ENCODE results near the gene MYO3B. TPM values are rescaled to one million over a fixed set of nuclear protein-coding genes. Genes with fewer than 3 reads are reported as not detected.

The MYO3B gene
- total RNA-seq, 3 donors from 2014 or later (not counting 1 experiment from before 2014, with no cell fraction given): 0.68 to 0.88 (median 0.75) TPM

DNA sequence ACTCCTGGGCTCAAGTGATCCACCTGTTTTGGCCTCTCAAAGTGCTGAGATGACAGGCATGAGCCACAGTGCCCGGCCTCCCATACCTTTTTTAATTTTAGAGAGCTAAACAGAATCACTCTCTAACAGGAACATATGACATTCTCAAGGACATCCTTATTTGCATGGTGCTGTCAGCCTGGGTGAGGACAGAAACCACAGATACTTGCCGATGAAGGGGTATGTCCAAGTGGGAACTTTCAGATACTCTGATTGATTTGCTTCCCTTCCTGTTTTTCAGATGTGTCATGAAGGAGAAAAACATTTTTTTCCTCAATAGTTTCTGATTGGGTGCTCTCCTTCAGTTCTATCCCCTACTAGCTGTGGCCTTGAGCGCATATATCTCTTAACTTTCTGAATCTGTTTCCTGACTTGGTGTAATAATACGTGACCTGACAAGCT is 49.6 kb downstream of the MYO3B start:
- no peaks in the 10 kb centered on the region for H3K36me3 Mint-ChIP-seq
- no peaks in the 10 kb centered on the region for H3K9me3 ChIP-seq (ENCODE audit: control insufficient read depth, insufficient read depth, low read length)
- intact Hi-C loops (cut with micrococcal nuclease): no loop called here
- H3K27ac ChIP-seq (ENCODE audit: low read length): no peak overlapping the region
- no peak overlapping the region for H3K27ac Mint-ChIP-seq
- ATAC-seq (no peak), DNase-seq (no peak)
- no peak for TF ChIP-seq CTCF (IDR thresholded peaks at IDR 0.05)
- H3K27me3 Mint-ChIP-seq (ENCODE audit: low read depth in 2 of 2): no peaks in the 10 kb centered on the region
- H3K4me3 Mint-ChIP-seq: no peak overlapping the region
- H3K36me3 ChIP-seq (ENCODE audit: control insufficient read depth, insufficient read depth, low read length): no peaks in the 10 kb centered on the region
- no peaks in the 10 kb centered on the region for H3K9me3 Mint-ChIP-seq
- H3K4me1 Mint-ChIP-seq: peaks cover 0 to 5% of the 10 kb centered on the region in 2 donors
- H3K27me3 ChIP-seq (ENCODE audit: control insufficient read depth, insufficient read depth, low read length): no peaks in the 10 kb centered on the region
- WGBS (ENCODE audit: insufficient coverage): 53% methylated on average over 4 of the region's 4 CpGs
- no peak overlapping the region for H3K4me3 ChIP-seq (ENCODE audit: low read length)
- no peaks in the 10 kb centered on the region for H3K4me1 ChIP-seq (ENCODE audit: control insufficient read depth, insufficient read depth, low read length)

GRCh38 chr2:170227951-170228350 is 50.0 kb downstream of the MYO3B start:
- 67% methylated on average over 4 of the region's 4 CpGs for WGBS (ENCODE audit: insufficient coverage)
- no peaks in the 10 kb centered on the region for H3K4me1 ChIP-seq (ENCODE audit: control insufficient read depth, insufficient read depth, low read length)
- no peaks in the 10 kb centered on the region for H3K36me3 ChIP-seq (ENCODE audit: control insufficient read depth, insufficient read depth, low read length)
- Mint-ChIP-seq H3K4me1 (peaks cover 0 to 3% of the 10 kb centered on the region in 2 donors), H3K27me3 (ENCODE audit: low read depth in 2 of 2) (no peaks in the 10 kb centered on the region), H3K9me3 (no peaks in the 10 kb centered on the region), H3K4me3 (no peak overlapping the region), H3K36me3 (no peaks in the 10 kb centered on the region), H3K27ac (no peak overlapping the region)
- no peaks in the 10 kb centered on the region for H3K9me3 ChIP-seq (ENCODE audit: control insufficient read depth, insufficient read depth, low read length)
- H3K27me3 ChIP-seq (ENCODE audit: control insufficient read depth, insufficient read depth, low read length): no peaks in the 10 kb centered on the region
- intact Hi-C loops (cut with micrococcal nuclease): no loop called here
- ATAC-seq: no peak
- TF ChIP-seq CTCF (IDR thresholded peaks at IDR 0.05): no peak
- DNase-seq: no peak
- no peak overlapping the region for H3K27ac ChIP-seq (ENCODE audit: low read length)
- no peak overlapping the region for H3K4me3 ChIP-seq (ENCODE audit: low read length)

DNA sequence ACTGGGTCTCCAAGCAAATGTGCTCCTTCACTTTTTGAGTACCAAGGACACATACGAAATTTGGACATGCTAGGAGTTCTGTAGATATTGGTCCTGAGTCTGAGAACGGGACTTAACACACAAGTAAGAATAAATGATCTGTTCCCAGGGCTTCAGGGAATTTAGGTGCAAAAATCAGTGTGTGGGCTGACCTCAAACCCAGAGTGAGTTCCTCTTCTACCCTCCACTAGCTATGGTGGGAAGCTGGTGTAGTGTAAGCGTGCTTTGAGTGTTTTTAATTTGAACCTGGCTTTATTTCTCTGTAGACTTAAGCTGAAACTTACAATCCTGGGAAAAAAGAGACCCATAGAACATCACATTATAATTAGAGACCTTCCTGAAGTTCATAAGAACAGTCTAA is 50.5 kb downstream of the MYO3B start:
- Histone ChIP-seq H3K4me3 (ENCODE audit: low read length) (no peak overlapping the region), H3K27ac (ENCODE audit: low read length) (no peak overlapping the region), H3K9me3 (ENCODE audit: control insufficient read depth, insufficient read depth, low read length) (no peaks in the 10 kb centered on the region), H3K27me3 (ENCODE audit: control insufficient read depth, insufficient read depth, low read length) (no peaks in the 10 kb centered on the region), H3K36me3 (ENCODE audit: control insufficient read depth, insufficient read depth, low read length) (no peaks in the 10 kb centered on the region), H3K4me1 (ENCODE audit: control insufficient read depth, insufficient read depth, low read length) (no peaks in the 10 kb centered on the region)
- ATAC-seq (no peak), DNase-seq (no peak)
- 86% methylated on average over 2 of the region's 3 CpGs for WGBS (ENCODE audit: insufficient coverage)
- no peaks in the 10 kb centered on the region for H3K4me1 Mint-ChIP-seq
- no peak overlapping the region for H3K4me3 Mint-ChIP-seq
- H3K36me3 Mint-ChIP-seq: no peaks in the 10 kb centered on the region
- H3K27me3 Mint-ChIP-seq (ENCODE audit: low read depth in 2 of 2): no peaks in the 10 kb centered on the region
- no peak for TF ChIP-seq CTCF (IDR thresholded peaks at IDR 0.05)
- H3K27ac Mint-ChIP-seq: no peak overlapping the region
- intact Hi-C loops (cut with micrococcal nuclease): no loop called here
- no peaks in the 10 kb centered on the region for H3K9me3 Mint-ChIP-seq

- Mint-ChIP-seq H3K9me3 (no peaks in the 10 kb centered on the region), H3K4me1 (no peaks in the 10 kb centered on the region), H3K27ac (no peak overlapping the region), H3K36me3 (no peaks in the 10 kb centered on the region), H3K27me3 (ENCODE audit: low read depth in 2 of 2) (no peaks in the 10 kb centered on the region), H3K4me3 (no peak overlapping the region)
- no peak for TF ChIP-seq CTCF (IDR thresholded peaks at IDR 0.05)
- H3K4me1 ChIP-seq (ENCODE audit: control insufficient read depth, insufficient read depth, low read length): no peaks in the 10 kb centered on the region
- H3K4me3 ChIP-seq (ENCODE audit: low read length): no peak overlapping the region
- ATAC-seq: no peak
- H3K27me3 ChIP-seq (ENCODE audit: control insufficient read depth, insufficient read depth, low read length): no peaks in the 10 kb centered on the region
- intact Hi-C loops (cut with micrococcal nuclease): no loop called here
- H3K27ac ChIP-seq (ENCODE audit: low read length): no peak overlapping the region
- DNase-seq: no peak
- H3K9me3 ChIP-seq (ENCODE audit: control insufficient read depth, insufficient read depth, low read length): no peaks in the 10 kb centered on the region
- H3K36me3 ChIP-seq (ENCODE audit: control insufficient read depth, insufficient read depth, low read length): no peaks in the 10 kb centered on the region
Measured at GRCh38 chr2:170229125-170229524, 51.2 kb downstream of the MYO3B start.
